ENCODE data around the gene NBPF15.
"Not testable (repeated sequence)": the region's sequence is repeated elsewhere in the genome, so short reads cannot be mapped to it uniquely, and the experiment has no call there.

Gene NBPF15

GRCh38 chr1:144461136-144461759, at the start of gene NBPF15:
Gene NBPF15 (minus strand): TSS chr1:144461669. CDS start chr1:144440003, 21,666 bp downstream.
- peak; percentile 62 for DNase-seq (ENCODE audit: low spot score)

GRCh38 chr1:144496429-144496828, 35.0 kb upstream of the NBPF15 start:
- not testable (repeated sequence) for DNase-seq (ENCODE audit: low spot score)

- DNase-seq (ENCODE audit: low spot score), result not testable (repeated sequence)
Measured at GRCh38 chr1:144494130-144494529, 32.7 kb upstream of the NBPF15 start.

- DNase-seq (ENCODE audit: low spot score), result not testable (repeated sequence)
Measured at GRCh38 chr1:144490394-144490793, 28.9 kb upstream of the NBPF15 start.

GRCh38 chr1:144487002-144487401, 25.5 kb upstream of the NBPF15 start:
- not testable (repeated sequence) for DNase-seq (ENCODE audit: low spot score)

GRCh38 chr1:144485048-144485993, 23.9 kb upstream of the NBPF15 start:
- DNase-seq (ENCODE audit: low spot score), result not testable (repeated sequence)

- not testable (repeated sequence) for DNase-seq (ENCODE audit: low spot score)
Measured at GRCh38 chr1:144473897-144474296, 12.4 kb upstream of the NBPF15 start.

GRCh38 chr1:144471434-144471833, 10.0 kb upstream of the NBPF15 start:
- not testable (repeated sequence) for DNase-seq (ENCODE audit: low spot score)

GRCh38 chr1:144461778-144462177, 309 bp upstream of the NBPF15 start:
- not testable (repeated sequence) for DNase-seq (ENCODE audit: low spot score)

- not testable (repeated sequence) for DNase-seq (ENCODE audit: low spot score)
Measured at GRCh38 chr1:144460686-144461085, 783 bp downstream of the NBPF15 start.

- not testable (repeated sequence) for DNase-seq (ENCODE audit: low spot score)
Measured at GRCh38 chr1:144442402-144442801, 19.1 kb downstream of the NBPF15 start.

GRCh38 chr1:144439737-144440136, 21.7 kb downstream of the NBPF15 start:
- DNase-seq (ENCODE audit: low spot score), result not testable (repeated sequence)

- DNase-seq (ENCODE audit: low spot score), result peak; percentile 86
Measured at GRCh38 chr1:144418891-144419694, 42.4 kb downstream of the NBPF15 start.

- DNase-seq (ENCODE audit: low spot score), result not testable (repeated sequence)
Measured at GRCh38 chr1:144413404-144414118, 47.9 kb downstream of the NBPF15 start.

GRCh38 chr1:144412491-144413403, 48.7 kb downstream of the NBPF15 start:
- peak; percentile 100 for DNase-seq (ENCODE audit: low spot score)

GRCh38 chr1:144412068-144412471, 49.4 kb downstream of the NBPF15 start:
- DNase-seq (ENCODE audit: low spot score), result peak; percentile 84

- DNase-seq (ENCODE audit: low spot score), result not testable (repeated sequence)
Measured at GRCh38 chr1:144402807-144403206, 58.7 kb downstream of the NBPF15 start.

- DNase-seq (ENCODE audit: low spot score), result not testable (repeated sequence)
Measured at GRCh38 chr1:144371651-144372050, 89.8 kb downstream of the NBPF15 start.

Measured in kidney tubule cell (primary cell).